Measurements from ENCODE around the gene CNTNAP5.

Gene CNTNAP5

GRCh38 chr2:124888431-124888830 is 863.3 kb downstream of the CNTNAP5 start:
- no peak for TF ChIP-seq CTCF (IDR thresholded peaks at IDR 0.05)

- TF ChIP-seq CTCF (IDR thresholded peaks at IDR 0.05), result no peak
Measured at GRCh38 chr2:124894199-124894598, 869.1 kb downstream of the CNTNAP5 start.

- no peak for TF ChIP-seq CTCF (IDR thresholded peaks at IDR 0.05)
Measured at GRCh38 chr2:124898827-124899226, 873.7 kb downstream of the CNTNAP5 start.

- no peak for TF ChIP-seq CTCF (IDR thresholded peaks at IDR 0.05)
Measured at GRCh38 chr2:124908411-124908810, 883.3 kb downstream of the CNTNAP5 start.

- no peak for TF ChIP-seq CTCF (IDR thresholded peaks at IDR 0.05)
Measured at GRCh38 chr2:124911560-124911959, 886.5 kb downstream of the CNTNAP5 start.

GRCh38 chr2:124913868-124914267 is 888.8 kb downstream of the CNTNAP5 start:
- no peak for TF ChIP-seq CTCF (IDR thresholded peaks at IDR 0.05)

GRCh38 chr2:124915567-124915966 is 890.5 kb downstream of the CNTNAP5 start:
- no peak for TF ChIP-seq CTCF (IDR thresholded peaks at IDR 0.05)

- TF ChIP-seq CTCF (IDR thresholded peaks at IDR 0.05), result no peak
Measured at GRCh38 chr2:124919296-124919695, 894.2 kb downstream of the CNTNAP5 start.
